IPS-11a (cell line): ENCODE measurements around the gene AKIP1.
"Not testable (repeated sequence)": the region's sequence is repeated elsewhere in the genome, so short reads cannot be mapped to it uniquely, and the experiment has no call there.

ENCODE experiments used
- H3K4me3 ChIP-seq: one replicate; pipeline ENCODE4 v1.5.1; 2013; ENCODE audit warnings: low read depth, low read length, control low read depth

Gene AKIP1, protein sequence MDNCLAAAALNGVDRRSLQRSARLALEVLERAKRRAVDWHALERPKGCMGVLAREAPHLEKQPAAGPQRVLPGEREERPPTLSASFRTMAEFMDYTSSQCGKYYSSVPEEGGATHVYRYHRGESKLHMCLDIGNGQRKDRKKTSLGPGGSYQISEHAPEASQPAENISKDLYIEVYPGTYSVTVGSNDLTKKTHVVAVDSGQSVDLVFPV

DNA sequence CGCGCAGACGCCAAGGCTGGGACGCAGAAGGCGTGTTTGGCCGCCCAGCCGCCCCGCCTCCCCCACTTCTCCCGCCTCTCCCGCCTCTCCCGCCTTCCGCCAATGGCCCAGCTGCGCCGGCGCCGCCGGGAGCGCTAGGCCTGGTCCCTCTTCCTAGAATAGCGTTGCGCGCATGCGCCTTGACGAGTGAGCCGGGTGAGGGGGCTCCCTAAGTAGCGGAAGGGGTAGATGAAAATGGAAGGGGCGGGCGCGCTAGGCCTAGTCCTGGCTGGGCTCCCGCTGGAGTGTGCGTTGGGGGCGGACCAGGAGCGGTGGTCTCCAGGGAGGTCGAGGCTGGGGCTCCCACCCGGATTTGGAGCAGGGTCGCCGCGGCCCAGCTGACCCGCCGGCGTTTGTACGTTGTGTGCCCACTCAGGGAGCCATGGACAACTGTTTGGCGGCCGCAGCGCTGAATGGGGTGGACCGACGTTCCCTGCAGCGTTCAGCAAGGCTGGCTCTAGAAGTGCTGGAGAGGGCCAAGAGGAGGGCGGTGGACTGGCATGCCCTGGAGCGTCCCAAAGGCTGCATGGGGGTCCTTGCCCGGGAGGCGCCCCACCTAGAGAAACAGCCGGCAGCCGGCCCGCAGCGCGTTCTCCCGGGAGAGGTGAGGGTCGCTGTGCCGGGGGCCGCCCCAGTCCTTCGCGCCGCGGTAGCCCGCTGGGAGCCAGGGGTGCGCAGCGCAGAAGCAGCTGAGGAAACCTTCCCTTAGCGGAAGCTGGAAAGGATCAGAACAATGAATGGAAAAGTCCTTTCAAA lies at the start of gene AKIP1:
Gene AKIP1, plus strand, starts transcription at position 161 of the 795 bp plus-strand sequence. Its CDS starts 261 bp downstream, at position 422.
- peak within 1 kb of the TSS; percentile 81 for H3K4me3 ChIP-seq

DNA sequence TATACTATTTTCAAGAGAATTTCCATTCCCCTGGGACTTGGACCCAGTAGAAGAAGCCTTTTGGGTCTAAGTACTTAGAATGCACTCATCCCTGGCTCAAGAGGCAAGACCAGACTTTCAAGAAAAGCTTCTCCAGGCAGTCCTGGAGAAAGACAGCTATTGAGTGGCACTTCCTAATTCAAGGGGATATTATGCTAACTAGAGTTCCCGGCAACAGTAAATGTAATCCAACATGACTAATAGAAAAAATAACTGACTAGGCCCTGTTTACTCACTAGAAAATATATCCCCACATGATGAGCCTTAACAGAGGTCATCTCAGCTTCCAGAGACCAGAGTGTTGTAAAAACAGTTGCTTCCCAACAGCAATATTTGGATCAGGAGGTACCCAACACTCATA lies 47.2 kb upstream of the AKIP1 start:
- H3K4me3 ChIP-seq = no peak overlapping the region

DNA sequence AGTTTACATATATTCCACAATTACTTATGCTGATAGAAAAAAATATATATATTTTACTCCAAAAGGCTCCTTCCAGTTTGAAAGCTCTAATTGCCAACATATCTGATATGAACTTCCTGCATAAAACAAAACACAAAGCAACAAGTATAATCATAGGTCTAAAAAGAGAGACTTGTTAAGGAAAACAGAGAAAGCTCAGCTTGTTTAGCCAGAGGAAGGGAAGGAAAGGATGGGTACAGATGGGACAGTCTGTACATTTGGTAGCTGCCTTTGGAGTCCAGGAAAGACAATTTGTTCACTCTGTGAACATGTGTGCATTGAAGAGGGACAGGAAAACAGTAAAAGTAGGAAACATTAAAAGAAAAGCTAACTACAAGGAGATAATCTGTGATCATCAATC lies 45.7 kb upstream of the AKIP1 start:
- no peak overlapping the region for H3K4me3 ChIP-seq

DNA sequence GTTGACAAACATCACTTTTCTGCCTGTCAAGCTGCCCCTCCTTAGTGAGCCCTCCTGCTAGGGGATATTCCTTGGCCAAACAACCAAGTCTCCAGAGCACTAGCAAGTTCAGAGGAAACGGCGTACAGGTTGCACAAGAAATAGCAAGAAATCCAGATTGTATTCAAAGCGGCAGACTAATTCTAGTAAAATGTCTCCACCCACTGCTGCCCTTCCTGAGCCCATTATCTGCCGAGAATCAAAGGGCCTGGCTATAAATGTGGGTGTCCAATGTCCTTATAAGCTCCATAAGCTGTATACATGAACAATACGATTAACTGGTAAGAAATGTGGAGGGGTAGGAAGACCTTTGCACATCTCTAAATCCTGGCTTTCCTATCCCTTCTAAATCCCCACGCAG lies 44.0 kb upstream of the AKIP1 start:
- H3K4me3 ChIP-seq = no peak overlapping the region

DNA sequence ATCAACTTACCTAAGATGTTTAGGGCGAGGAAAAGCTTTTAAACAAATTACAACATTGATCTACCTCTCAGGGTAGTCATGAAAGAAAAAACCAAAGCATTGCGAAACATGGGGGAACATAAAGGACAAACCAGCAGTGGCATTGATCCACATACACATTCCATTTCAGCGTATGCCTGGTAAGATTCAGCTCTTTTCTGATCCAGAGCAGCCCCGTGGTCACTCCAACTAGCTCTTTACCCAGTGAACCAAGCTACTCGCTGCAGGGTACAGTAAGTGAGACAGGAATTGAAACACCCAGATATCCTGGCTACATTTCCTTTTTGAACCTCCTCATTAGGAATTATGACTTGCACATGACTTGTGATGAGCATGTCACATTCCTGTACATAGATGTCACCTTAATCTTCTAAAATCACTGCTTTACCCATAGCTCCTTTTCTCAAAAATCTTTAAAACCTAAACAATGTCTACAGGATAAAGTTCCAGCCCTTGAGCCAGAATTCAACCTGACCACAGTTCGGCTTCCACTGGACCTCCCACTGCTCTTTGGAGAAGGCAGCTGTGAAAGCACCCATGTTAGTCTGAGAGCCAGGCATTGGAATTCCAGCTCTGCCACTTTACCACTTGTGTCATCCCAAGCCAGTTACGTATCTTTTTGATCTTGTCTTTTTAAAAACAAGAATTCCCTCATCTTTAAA lies 42.9 kb upstream of the AKIP1 start:
- H3K4me3 ChIP-seq = no peak overlapping the region

DNA sequence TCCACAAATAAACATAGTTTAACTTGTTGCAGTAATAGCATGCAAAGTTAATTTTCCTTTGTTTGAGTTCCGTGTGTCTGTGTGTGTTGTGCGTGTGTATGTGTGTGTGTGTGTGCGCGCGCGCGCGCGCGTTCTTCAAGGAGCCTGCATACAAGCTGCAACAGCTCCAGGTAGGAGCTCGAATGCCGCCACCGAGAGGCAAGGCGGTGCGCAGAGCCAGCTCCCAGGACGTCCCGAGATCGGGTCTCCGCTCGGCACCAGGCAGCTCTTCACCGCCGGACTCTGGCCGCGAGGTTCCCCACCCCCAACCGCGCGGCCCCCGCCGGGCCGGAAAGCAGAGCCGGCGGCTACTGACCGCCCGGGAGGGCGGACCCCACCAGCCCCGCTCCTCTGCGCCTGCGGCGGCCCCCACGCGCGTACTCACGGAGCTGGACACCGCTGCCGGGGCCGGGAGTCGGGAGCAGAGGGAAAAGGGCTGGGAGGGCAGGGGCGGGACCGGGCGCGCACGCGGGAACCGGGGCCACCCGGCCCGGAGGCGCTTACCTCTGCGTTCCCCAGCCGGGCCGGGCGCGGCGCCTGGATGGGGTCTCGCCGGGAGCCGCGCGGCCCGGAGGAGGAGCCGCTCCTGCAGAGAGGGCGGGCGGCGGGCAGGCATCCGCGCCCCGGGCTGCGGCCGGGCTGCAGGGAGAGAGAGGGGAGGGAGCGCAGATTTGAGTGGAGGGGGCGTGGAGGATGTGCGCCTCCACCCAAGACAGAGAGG lies 40.4 kb upstream of the AKIP1 start:
- peak overlapping the region; percentile 65 for H3K4me3 ChIP-seq

DNA sequence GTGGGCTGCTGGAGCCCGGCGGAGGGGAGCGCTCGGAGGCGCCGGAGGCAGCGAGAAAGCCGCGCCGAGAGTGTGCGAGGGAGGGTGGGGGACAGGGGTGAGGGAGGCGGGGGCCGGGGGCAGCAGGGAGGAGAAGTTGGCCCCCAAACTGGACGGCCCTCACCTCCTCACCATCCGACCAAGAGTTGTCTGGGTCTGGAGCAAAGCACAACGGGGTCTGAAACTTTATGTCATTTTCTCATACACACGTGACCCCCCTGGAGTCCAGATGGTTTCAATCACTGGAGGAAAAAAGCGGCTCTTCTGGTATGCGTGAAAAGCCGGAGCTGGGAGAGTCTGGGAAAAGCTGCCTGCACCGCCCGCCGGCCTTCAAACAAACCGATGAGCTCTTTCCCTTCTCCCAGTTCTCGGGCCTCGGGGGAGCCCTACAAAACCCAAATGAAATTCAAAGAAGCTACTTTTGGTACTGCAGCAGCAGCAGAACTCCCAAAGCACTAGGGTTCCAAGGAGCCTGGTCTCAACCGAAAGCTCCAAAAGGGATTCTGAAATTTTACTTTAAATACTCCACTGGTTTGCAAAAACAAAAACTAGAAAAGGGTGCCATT lies 39.7 kb upstream of the AKIP1 start:
- H3K4me3 ChIP-seq = peak overlapping the region; percentile 65

DNA sequence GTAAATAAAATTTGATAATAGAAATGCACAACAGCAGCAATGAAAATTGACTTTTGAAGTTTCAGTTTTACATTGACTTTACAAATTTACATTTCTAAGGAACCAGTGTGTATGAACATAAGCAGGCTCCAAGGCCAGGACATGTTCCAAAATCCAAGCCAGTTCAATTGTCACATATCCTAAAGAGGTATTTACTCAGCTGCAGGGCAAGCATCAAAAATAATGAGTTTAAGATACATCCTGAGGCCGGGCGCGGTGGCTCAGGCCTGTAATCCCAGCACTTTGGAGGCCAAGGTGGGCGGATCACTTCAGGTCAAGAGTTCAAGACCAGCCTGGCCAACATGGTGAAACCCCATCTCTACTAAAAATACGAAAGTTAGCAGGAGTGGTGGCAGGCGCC lies 39.0 kb upstream of the AKIP1 start:
- H3K4me3 ChIP-seq = no peak overlapping the region

DNA sequence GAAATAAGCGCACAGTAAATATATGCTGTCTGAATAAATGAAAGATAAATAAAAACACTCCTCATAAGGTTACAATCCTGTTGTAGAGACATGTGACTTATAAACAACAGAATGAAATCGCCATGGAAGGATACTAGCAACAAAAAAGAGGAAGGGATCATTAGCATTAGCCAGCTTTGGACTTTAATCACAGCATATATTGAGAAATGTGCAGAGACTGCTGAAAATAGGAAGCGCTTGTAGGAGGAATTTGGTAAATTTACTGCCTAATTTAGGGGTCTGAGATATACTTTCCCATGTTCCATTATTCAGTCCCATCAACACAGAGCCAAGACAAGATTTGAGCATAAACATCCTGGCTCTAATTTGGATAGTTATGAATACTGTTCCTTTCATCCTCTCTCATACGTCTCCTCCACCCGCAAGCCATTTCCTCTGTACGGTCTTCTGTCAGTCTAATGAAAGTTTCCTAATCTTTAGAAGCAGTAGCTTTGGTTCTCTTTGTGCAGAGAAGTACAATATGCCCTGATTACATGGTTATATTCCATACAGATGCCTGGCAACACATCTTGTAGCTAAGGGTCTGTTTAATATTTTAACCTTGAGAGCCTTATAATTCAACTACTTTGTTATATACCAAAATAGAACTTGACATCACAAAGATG lies 37.1 kb upstream of the AKIP1 start:
- no peak overlapping the region for H3K4me3 ChIP-seq

DNA sequence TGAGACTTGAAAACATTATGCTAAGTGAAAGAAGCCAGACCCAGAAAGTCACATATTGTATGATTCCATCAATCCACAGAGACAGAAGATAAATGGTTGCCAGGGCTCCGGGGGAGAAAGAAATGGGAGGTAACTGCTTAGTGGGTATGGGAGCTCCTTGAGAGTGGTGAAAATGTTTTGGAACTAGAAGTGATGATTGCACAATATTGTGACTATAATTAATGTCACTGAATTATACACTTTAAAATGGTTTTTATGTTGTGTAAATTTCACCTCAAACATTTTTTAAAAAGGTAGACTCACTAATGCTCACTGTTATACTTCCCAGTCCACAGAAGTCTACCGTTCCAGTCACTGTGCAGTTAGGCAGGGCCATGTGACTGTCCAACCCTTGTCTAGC lies 32.2 kb upstream of the AKIP1 start:
- H3K4me3 ChIP-seq = no peak overlapping the region

DNA sequence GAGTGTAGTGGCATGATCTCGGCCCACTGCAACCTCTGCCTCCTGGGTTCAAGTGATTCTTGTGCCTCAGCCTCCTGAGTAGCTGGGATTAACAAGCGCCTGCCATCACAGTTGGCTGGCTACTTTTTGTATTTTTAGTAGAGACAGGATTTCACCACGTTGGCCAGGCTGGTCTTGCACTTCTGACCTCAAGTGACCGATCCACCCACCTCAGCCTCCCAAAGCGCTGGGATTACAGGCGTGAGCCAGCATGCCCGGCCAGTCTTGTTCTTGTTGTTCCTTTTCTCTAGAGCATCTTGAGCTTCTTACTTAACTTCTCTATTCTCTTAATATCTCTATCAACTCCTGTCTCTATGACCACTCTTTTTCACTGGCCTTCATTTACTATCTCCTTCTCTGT lies 29.4 kb upstream of the AKIP1 start:
- H3K4me3 ChIP-seq = not testable (repeated sequence)

DNA sequence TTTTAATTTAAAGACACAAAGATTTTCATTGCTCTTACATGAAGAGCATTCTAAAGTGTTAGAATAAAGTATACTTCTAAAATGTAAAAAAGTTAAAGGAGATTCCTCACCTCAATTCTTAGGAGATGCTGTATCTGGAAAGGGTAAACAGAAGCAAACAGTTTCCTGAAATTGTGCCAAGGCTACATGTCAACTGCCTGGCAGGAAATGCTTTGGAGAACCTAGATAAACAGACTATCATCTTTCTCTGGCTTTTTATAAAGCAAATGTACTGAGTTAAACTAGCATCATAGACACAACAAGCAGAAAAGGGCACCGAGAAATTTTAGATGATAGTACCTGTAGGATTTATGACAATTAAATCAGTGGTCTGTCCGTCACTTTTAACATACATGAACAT lies 24.7 kb upstream of the AKIP1 start:
- no peak overlapping the region for H3K4me3 ChIP-seq

DNA sequence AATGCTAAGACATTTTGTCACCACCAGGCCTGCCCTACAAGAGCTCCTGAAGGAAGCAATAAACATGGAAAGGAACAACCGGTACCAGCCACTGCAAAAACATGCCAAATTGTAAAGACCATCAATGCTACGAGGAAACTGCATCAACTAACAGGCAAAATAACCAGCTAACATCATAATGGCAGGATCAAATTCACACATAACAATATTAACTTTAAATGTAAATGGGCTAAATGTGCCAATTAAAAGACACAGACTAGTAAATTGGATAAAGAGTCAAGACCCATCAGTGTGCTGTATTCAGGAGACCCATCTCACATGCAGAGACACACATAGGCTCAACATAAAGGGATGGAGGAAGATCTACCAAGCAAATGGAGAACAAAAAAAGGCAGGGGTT lies 19.8 kb upstream of the AKIP1 start:
- not testable (repeated sequence) for H3K4me3 ChIP-seq

DNA sequence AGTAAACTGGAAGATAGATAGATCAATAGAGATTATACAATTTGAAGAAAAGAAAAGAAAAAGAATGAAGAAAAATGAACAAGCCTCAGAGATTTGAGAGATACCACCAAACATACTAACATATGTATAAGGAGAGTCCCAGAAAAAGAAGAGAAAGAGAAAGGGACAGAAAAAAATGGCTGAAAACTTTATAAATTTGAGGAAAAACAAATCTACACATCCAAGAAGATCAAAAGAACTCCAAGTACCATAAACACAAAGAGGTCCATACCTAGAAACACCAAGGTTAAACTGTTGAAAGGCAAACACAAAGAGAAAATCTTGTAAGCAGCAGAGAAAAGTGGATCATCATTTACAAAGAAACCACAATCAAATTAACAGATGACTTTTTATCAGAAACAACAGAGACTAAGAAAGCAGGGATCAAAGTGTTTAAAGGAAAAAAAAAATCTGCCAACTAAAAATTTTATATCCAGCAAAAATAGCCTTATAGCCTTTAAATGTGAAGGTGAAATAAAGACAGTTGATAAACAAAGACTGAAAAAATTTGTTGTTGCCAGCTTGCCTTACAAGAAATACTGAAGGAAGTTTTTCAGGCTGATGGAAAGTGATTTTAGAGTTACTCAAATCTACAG lies 11.8 kb upstream of the AKIP1 start:
- H3K4me3 ChIP-seq = no peak overlapping the region

DNA sequence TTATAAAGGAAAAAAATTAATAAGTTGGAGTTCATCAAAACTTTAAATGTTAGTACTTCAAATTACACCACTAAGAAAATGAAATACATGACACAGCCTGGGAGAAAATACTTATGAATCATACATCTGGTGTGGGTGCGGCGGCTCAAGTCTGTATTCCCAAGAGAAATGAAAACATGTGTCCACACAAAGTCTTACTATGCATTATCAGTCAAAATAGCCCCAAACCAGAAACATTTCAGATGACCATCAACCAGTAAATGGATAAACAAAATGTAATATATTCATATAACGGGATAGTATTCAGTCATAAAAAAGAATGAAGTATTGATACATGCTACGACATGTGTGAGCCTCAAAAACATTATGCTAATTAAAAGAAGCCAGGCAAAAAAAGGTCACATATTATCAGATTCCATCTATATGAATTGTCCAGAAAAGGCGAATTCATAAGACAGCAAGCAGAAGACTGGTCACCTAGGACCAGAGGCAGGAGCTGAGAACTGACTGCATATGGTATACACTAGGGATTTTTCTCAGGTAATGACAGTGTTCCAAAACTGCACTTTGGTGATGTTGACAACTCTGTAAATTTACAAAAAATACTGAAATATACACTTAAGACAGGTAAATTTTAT lies 5.3 kb upstream of the AKIP1 start:
- H3K4me3 ChIP-seq = no peak overlapping the region

DNA sequence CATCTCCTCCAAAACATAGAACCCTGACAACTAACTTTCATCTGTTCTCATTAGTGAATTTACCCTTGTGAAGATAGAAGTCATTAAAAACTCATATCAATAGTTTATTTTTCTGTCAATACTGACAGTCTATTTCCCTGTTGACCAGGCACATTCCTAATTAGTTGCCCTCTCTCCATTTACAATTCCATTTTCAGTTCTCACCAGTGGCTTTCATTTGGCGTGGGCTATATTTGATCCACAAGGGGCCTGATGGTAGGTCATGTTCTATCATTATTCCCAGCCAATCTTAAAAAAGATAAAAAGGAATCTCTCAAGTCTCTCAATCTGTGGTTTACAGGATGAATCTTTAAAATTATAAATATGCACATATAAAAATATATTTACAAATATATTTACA lies 3.9 kb upstream of the AKIP1 start:
- no peak overlapping the region for H3K4me3 ChIP-seq

DNA sequence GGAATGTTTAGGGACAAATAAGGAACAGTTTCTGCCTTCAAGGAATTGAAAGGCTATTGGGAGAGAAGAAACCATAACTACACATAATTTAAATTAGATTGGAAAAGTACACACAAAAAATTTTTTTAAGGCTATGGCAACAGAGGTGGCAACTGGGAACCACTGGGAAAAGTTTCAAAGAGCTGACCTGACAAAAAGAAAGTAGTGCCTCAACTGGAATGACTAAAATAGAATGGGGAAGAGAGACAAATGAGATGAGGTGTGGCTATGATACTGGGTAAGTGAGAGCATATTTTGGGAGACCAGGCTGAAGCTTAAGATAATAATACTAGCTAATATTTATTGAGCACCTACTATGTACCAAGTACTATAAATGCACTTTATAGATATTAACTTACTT lies 2.9 kb upstream of the AKIP1 start:
- H3K4me3 ChIP-seq = no peak overlapping the region

DNA sequence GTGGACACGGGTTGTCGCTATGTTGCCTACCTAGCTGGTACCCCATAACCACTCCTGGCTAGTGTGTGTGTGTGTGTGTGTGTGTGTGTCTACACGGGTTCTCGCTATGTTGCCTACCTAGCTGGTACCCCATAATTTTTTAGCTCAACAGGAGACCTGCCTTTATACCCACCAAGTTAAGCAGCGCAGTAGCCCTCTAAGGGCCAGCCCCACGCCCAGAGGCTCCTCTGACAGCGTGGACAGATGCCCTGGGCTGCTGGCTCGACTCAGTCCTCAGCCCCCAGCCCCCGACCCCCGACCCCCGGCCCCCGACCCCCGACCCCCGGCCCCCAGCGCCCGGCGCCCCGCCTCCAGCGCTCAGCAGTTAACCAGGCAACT lies 351 bp upstream of the AKIP1 start:
- H3K4me3 ChIP-seq = peak overlapping the region; percentile 31

DNA sequence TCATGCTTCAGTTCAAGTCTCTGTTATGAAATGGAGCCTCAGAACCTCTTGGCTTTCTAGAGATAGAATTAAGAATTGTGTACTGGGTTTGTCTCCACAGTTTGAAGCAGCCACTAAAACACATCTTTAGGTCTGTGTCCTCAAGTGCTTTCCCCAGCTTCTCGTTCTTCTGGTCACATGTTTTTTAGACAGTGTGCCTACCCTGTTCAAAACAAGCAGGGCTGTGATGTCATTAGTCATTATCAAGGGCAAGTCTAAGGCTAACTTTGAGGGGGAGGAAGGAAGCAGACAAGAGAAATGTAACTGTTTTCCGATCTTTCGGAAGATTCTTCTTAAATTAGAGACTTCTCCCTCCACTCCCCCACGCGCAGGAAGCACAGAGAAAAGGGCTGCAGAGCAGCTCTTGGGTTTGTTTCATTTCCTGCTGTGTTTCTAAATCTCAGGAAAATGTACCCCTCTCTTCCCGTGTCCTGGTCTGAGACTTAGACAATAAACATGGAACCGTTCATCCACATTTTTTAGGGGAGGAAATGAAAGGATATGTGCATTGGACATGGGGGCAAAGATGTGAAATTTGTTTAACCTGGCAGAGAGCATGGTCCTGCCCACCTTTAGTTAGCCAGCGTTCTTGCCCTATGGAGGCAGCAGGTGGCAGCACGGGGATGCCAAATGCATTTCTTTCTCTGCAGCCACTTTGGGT lies 3.1 kb downstream of the AKIP1 start:
- no peak overlapping the region for H3K4me3 ChIP-seq
